Smooth muscle cell (in vitro differentiated cells): ENCODE results near the gene PDRG1. TPM values are rescaled to one million over a fixed set of nuclear protein-coding genes. Genes with fewer than 3 reads are reported as not detected.

Experiments
- DNase-seq: peaks from one replicate; lab custom pipeline; 2025; ENCODE audit not compliant: unreplicated experiment; lab: John Stamatoyannopoulos, UW
- H2AFZ ChIP-seq: fragments of 200-600 bp; sonication (generic); 2 replicates; pipeline ENCODE4 v1.6.0; 2016; ENCODE audit warnings: antibody characterized with exemption, low read depth, mild to moderate bottlenecking
- H3F3A ChIP-seq: fragments of 200-600 bp; sonication (generic); 2 replicates; pipeline ENCODE4 v1.6.0; 2017; ENCODE audit warnings: antibody characterized with exemption, low read depth
- H3K27ac ChIP-seq: fragments of 200-600 bp; sonication (generic); 2 replicates; pipeline ENCODE4 v1.5.1; 2016; ENCODE audit warnings: low read depth, mild to moderate bottlenecking
- H3K27me3 ChIP-seq: fragments of 200-600 bp; sonication (generic); 2 replicates; pipeline ENCODE4 v1.6.1; 2016; ENCODE audit warnings: low read depth, mild to moderate bottlenecking
- H3K36me3 ChIP-seq: fragments of 200-600 bp; sonication (generic); 2 replicates; pipeline ENCODE4 v1.5.1; 2016; ENCODE audit warnings: low read depth
- H3K4me1 ChIP-seq: fragments of 200-600 bp; sonication (generic); 2 replicates; pipeline ENCODE4 v1.5.1; 2016; ENCODE audit warnings: low read depth
- H3K4me2 ChIP-seq: fragments of 200-600 bp; sonication (generic); 2 replicates; pipeline ENCODE4 v1.6.0; 2016; ENCODE audit warnings: mild to moderate bottlenecking
- H3K4me3 ChIP-seq: fragments of 200-600 bp; sonication (generic); 2 replicates; pipeline ENCODE4 v1.5.1; 2016; ENCODE audit warnings: mild to moderate bottlenecking
- H3K79me2 ChIP-seq: fragments of 200-600 bp; sonication (generic); 2 replicates; pipeline ENCODE4 v1.6.0; 2016; ENCODE audit warnings: low read depth, mild to moderate bottlenecking
- H3K9ac ChIP-seq: fragments of 200-600 bp; sonication (generic); 2 replicates; pipeline ENCODE4 v1.6.0; 2016; ENCODE audit warnings: low read depth
- H3K9me3 ChIP-seq: fragments of 200-600 bp; sonication (generic); replicated peaks from 2 replicates; pipeline ENCODE4 v1.5.1; 2016; ENCODE audit warnings: low read depth
- H4K20me1 ChIP-seq: fragments of 200-600 bp; sonication (generic); 2 replicates; pipeline ENCODE4 v1.6.0; 2016; ENCODE audit warnings: low read depth
- CTCF ChIP-seq: fragments of 200-600 bp; sonication (generic); IDR thresholded peaks from 2 replicates; pipeline ENCODE4 v1.5.1; 2017; ENCODE audit warnings: borderline replicate concordance, mild to moderate bottlenecking, antibody characterized with exemption; ENCODE audit not compliant: insufficient read depth, poor library complexity, severe bottlenecking
- WGBS: methylation state at CpG from one replicate; pipeline ENCODE4 v1.1.7; 2016; ENCODE audit warnings: low lambda C conversion rate; 5-methylcytosine and 5-hydroxymethylcytosine counted together
- polyA plus RNA-seq: library from polyadenylated mRNA; unstranded; fragments of >200 nt; fragmentation: Nextera tagmentation; extraction: Ambion mirVana; gene quantifications from 2 replicates; pipeline ENCODE4 v1.2.1, GENCODE V29; 2016
- total RNA-seq: library from RNA; depleted of rRNA; stranded (reverse); fragments of >200 nt; gene quantifications from 2 replicates; pipeline ENCODE4 v1.2.3, GENCODE V29; 2014

Gene PDRG1
- total and polyA plus RNA-seq, 2 experiments from 2014 or later: 8.1 to 30.3 TPM

GRCh38 chr20:31913431-31914157 is 38.3 kb downstream of the PDRG1 start:
- H3K79me2 ChIP-seq: no peaks in the 10 kb centered on the region
- H4K20me1 ChIP-seq: no peaks in the 10 kb centered on the region
- no peaks in the 10 kb centered on the region for H3K36me3 ChIP-seq
- peak overlapping the region; percentile 33 for H2AFZ ChIP-seq
- H3K4me2 ChIP-seq: no peak overlapping the region
- H3K9ac ChIP-seq: no peak overlapping the region
- H3K9me3 ChIP-seq: no peaks in the 10 kb centered on the region
- no peak overlapping the region for H3K27ac ChIP-seq
- H3K4me3 ChIP-seq: no peak overlapping the region
- H3F3A ChIP-seq: peaks cover 17% of the 10 kb centered on the region
- no peaks in the 10 kb centered on the region for H3K27me3 ChIP-seq
- 83% methylated on average over 15 of the region's 15 CpGs for WGBS
- TF ChIP-seq CTCF: no peak
- no peak for DNase-seq
- no peaks in the 10 kb centered on the region for H3K4me1 ChIP-seq

GRCh38 chr20:31910071-31910803 is 41.6 kb downstream of the PDRG1 start:
- no peak overlapping the region for H3K9ac ChIP-seq
- H4K20me1 ChIP-seq: no peaks in the 10 kb centered on the region
- 85% methylated on average over 4 of the region's 4 CpGs for WGBS
- no peak for TF ChIP-seq CTCF
- no peaks in the 10 kb centered on the region for H3F3A ChIP-seq
- H3K79me2 ChIP-seq: no peaks in the 10 kb centered on the region
- DNase-seq: no peak
- H3K4me3 ChIP-seq: no peak overlapping the region
- no peak overlapping the region for H3K27ac ChIP-seq
- H3K36me3 ChIP-seq: no peaks in the 10 kb centered on the region
- H3K27me3 ChIP-seq: no peaks in the 10 kb centered on the region
- H3K4me2 ChIP-seq: no peak overlapping the region
- no peak overlapping the region for H2AFZ ChIP-seq
- no peaks in the 10 kb centered on the region for H3K4me1 ChIP-seq
- H3K9me3 ChIP-seq: no peaks in the 10 kb centered on the region

- no peak overlapping the region for H3K4me2 ChIP-seq
- H3K9ac ChIP-seq: no peak overlapping the region
- H3K4me1 ChIP-seq: no peaks in the 10 kb centered on the region
- H3K27me3 ChIP-seq: no peaks in the 10 kb centered on the region
- H3K79me2 ChIP-seq: no peaks in the 10 kb centered on the region
- H3K27ac ChIP-seq: no peak overlapping the region
- no peaks in the 10 kb centered on the region for H3K9me3 ChIP-seq
- 92% methylated on average over 17 of the region's 17 CpGs for WGBS
- H4K20me1 ChIP-seq: no peaks in the 10 kb centered on the region
- no peak overlapping the region for H2AFZ ChIP-seq
- no peak for TF ChIP-seq CTCF
- no peak for DNase-seq
- no peaks in the 10 kb centered on the region for H3F3A ChIP-seq
- H3K36me3 ChIP-seq: no peaks in the 10 kb centered on the region
- H3K4me3 ChIP-seq: no peak overlapping the region
These were observed 42.4 kb downstream of the PDRG1 start for GRCh38 chr20:31909253-31910070.
